Coronary artery (tissue), 2 donors: Measurements from ENCODE around the gene CDCA4.

Source experiments
- DNase-seq: peaks from one replicate; pipeline ENCODE4 v3.0.0-alpha.2; 2017; ENCODE audit warnings: low spot score
- H3K27ac ChIP-seq, 2 donors: fragments of 200-600 bp; sonication (generic); one replicate each; pipeline ENCODE4 v1.5.1; 2016 to 2019
- H3K4me3 ChIP-seq: fragments of 200-600 bp; sonication (generic); 2 replicates; pipeline ENCODE4 v1.5.1; 2016; ENCODE audit warnings: mild to moderate bottlenecking, moderate library complexity
- TF ChIP-seq, protein P1 (sequence below): fragments of 200-600 bp; sonication (generic); IDR thresholded peaks from one replicate; pipeline ENCODE4 v1.5.1; 2019; ENCODE audit warnings: antibody characterized with exemption

Gene CDCA4

DNA sequence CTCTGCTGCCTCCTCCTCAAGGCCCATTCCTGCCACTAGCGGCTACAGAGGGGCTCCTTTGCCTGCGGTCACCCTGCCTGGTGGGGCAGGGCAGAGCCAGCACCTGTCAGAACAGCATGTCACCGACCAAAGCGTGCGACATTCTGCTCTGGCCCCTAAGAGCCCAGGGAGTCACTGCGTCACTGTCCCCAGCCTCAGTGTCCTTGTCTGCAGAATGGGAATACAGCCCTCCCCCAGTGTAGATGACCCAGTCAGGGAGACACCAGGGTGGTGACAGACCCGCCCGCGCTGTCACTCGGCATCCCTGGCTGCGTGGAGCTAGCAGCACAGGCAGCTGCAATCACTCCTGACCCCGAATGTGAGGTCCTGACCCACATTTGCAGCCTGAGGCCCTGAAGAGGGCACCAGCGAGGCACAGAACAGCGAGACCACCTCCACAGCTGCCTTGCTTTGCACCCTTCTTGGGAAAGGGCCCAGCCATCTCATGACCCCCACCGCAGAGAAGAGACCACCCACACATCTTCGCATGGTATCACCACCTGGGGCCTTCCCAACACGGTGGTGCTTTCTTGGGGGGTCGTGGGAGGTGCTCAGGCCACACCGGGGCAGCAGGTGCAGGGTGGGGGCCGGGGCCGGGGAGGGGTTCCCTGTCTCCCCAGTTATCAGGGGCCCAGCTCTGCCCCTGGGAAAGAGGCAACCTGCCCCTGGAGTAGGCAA lies 45.2 kb downstream of the CDCA4 start:
- TF ChIP-seq, protein P1, sequence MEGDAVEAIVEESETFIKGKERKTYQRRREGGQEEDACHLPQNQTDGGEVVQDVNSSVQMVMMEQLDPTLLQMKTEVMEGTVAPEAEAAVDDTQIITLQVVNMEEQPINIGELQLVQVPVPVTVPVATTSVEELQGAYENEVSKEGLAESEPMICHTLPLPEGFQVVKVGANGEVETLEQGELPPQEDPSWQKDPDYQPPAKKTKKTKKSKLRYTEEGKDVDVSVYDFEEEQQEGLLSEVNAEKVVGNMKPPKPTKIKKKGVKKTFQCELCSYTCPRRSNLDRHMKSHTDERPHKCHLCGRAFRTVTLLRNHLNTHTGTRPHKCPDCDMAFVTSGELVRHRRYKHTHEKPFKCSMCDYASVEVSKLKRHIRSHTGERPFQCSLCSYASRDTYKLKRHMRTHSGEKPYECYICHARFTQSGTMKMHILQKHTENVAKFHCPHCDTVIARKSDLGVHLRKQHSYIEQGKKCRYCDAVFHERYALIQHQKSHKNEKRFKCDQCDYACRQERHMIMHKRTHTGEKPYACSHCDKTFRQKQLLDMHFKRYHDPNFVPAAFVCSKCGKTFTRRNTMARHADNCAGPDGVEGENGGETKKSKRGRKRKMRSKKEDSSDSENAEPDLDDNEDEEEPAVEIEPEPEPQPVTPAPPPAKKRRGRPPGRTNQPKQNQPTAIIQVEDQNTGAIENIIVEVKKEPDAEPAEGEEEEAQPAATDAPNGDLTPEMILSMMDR, result no peak
- H3K4me3 ChIP-seq, result peak overlapping the region; percentile 22
- H3K27ac ChIP-seq, result peak overlapping the region in 1 of 2 donors; percentile 97
- DNase-seq, result no peak

DNA sequence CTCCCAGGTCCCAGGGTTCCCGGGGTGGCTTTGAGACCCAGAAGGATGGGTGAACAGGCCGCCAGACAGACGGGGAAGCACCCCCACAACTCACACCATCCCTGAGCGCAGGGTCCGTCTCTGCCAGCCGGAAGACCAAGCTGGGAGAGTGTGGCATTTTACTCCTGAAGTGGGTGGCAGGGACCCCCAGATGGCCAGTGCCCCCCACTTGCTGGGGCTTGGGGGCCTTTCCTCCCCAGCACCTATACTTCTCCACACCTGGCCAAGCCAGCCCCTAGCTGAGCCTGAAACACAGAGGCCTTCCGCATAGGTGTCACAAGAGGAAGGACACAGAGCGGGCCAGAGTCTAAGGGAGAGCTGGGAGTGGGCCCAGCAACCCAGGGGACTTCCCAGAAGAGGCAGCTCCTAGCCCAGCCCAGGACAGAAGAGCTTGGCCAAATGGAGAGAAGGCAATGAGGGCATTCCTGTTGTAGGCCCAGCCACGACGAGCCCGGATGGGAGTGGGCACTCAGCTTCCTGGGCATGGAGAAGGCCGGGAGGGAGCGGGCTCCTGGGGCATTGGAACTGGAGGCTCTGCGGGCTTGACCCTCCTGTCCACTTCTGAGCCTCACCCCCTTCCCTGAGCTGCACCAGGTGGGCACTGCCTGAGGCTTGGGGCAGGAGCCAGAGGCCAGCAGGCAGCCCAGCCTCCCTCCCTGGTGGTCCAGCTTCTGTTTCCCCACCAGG lies 46.1 kb downstream of the CDCA4 start:
- no peak for DNase-seq
- Histone ChIP-seq H3K4me3 (no peak overlapping the region), H3K27ac (peak overlapping the region; percentile 86 to 97)
- TF ChIP-seq, protein P1, result no peak

DNA sequence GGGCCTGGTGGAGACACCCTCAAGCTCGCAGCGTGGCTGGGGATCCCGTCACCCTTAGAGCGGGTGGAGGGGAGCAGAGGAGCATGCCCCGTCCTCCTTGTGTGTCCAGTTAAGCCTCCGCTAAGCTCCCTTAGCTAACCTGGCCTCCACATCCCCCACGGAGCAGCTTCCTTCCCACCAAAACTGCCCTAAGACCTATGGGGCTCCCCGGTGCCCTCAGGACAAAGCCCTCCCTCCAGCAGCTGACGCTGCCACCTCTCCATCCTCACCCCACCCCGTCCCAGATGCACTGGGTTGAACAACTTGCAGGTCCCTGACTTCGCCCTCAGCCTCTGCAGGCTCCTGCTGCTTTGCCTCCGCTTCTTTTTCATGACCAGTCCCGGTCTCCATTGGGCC lies 46.7 kb downstream of the CDCA4 start:
- H3K27ac ChIP-seq, result peak overlapping the region; percentile 86 to 97
- TF ChIP-seq, protein P1, result no peak

DNA sequence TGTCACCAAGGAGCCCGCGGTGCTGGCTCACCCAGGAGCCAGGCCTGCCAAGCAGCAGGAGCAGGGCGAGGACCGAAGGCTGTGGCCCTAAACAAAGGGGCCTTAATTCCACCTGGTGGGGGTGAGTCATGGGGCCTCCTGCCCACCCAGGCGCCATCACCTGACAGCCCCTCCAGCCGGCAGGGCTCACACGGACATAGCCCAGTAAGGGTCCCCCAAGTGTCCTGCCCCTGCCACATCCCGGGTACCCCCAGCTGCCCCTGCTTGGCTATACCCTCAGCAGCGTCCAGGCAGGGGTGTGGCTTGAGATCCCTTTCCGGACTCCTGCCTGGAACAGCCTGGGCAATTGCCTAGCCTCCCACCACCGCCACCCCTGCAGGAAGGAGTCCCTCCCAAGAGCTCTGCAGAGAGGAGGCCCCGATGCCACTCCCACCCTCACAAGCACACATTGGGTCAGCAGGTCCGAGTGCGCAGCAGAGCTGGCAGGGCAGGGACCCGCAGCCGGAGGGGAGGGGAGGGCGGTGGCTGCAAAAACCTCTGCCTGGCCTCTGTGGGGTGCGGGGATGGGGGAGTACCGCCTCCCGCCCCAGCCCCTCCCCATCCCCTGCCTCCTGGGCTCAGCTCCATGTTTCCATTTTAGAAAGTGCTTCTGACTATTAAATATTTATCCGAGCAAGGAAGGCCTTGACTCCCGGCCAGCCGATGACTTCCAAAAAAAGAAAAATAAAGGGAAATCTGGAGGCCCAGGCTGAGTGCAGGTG lies 47.3 kb downstream of the CDCA4 start:
- peak overlapping the region; percentile 86 to 97 for H3K27ac ChIP-seq
- DNase-seq, result no peak
- TF ChIP-seq, protein P1, result no peak
- peak overlapping the region; percentile 58 for H3K4me3 ChIP-seq

More for the DNA sequence above, 46.7 kb downstream of the CDCA4 start:
- H3K4me3 ChIP-seq, result peak overlapping the region; percentile 58
- DNase-seq, result no peak

DNA sequence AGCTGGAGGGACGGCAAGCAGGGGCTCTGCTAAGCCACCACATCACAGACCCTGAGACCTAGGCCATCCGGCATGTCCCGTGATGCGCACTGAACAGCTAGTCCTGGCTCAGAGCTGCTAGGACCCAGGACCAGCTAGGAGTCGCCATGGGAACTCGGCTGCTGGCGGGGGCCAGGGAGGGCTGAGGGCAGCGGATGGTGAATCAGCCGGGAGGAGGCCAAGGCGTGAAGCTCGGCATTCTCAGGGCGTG lies 47.8 kb downstream of the CDCA4 start:
- H3K27ac ChIP-seq, result peak overlapping the region; percentile 86 to 97
- peak overlapping the region; percentile 40 for H3K4me3 ChIP-seq
- TF ChIP-seq, protein P1, result no peak
- peak; percentile 96 for DNase-seq

DNA sequence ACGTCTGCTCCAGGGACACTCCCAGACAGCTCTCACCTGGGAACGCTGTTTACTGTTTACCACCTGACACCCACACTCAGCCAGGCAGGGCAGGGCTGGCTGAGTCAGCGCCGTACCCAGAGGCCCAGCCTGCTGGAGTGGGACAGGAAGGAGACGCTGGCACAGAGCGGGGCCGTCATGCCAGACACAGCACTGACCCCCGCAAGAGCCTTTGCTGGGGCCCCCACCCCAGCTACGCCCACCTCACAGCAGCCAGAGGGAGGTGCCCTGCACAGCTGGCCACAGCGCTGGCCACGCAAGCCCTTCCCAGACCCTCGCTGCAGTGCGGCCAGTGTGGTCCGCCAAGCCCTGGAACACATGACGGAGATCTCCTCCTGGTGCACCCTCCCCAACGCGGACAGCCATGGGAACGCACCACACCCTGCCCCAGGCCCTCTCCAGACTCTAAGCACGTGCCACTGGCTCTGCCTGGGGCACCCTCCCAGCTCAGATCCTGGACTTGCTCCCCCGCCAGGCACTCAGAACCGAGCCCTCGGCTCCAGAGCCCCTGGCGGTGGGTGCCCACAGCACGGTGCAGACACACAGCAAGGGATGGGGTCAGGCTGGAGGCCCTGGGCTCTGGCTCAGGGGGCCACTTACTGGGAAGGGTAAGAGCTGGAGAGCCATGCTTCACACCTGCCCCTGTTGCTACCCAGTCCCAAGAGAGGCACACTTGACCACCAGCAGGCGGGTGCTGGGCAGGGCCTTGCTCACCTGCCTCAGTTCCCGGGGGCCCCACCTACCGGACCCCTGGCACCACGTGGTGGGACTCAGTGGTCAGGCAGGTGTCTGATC lies 48.4 kb downstream of the CDCA4 start:
- DNase-seq, result no peak
- Histone ChIP-seq H3K27ac (peak overlapping the region; percentile 86 to 97), H3K4me3 (peak overlapping the region; percentile 40)
- TF ChIP-seq, protein P1, result no peak
